ENCODE measurements around the gene SPINT2.
"Not testable (repeated sequence)": the region's sequence is repeated elsewhere in the genome, so short reads cannot be mapped to it uniquely, and the experiment has no call there.

The SPINT2 gene

GRCh38 chr19:38239816-38240215, 24.6 kb upstream of the SPINT2 start:
- no peak for DNase-seq

- DNase-seq: no peak
Measured at GRCh38 chr19:38243279-38243673, 21.1 kb upstream of the SPINT2 start.

GRCh38 chr19:38245826-38246498, 18.4 kb upstream of the SPINT2 start:
- no peak for DNase-seq

- no peak for DNase-seq
Measured at GRCh38 chr19:38247126-38247525, 17.2 kb upstream of the SPINT2 start.

- DNase-seq: no peak
Measured at GRCh38 chr19:38247734-38248268, 16.6 kb upstream of the SPINT2 start.

GRCh38 chr19:38248421-38248820, 16.0 kb upstream of the SPINT2 start:
- DNase-seq: no peak

- no peak for DNase-seq
Measured at GRCh38 chr19:38250428-38250820, 13.9 kb upstream of the SPINT2 start.

GRCh38 chr19:38250821-38251563, 13.4 kb upstream of the SPINT2 start:
- DNase-seq: no peak

- DNase-seq: no peak
Measured at GRCh38 chr19:38251564-38252051, 12.8 kb upstream of the SPINT2 start.

GRCh38 chr19:38252385-38252784, 12.0 kb upstream of the SPINT2 start:
- DNase-seq: no peak

GRCh38 chr19:38252941-38253691, 11.3 kb upstream of the SPINT2 start:
- no peak for DNase-seq

- DNase-seq: no peak
Measured at GRCh38 chr19:38253788-38254187, 10.6 kb upstream of the SPINT2 start.

GRCh38 chr19:38255383-38256014, 8.9 kb upstream of the SPINT2 start:
- peak in 1 of 2 donors; percentile 19 for DNase-seq

GRCh38 chr19:38261942-38262341, 2.4 kb upstream of the SPINT2 start:
- DNase-seq: not testable (repeated sequence)

- DNase-seq: no peak
Measured at GRCh38 chr19:38262585-38263268, 1.6 kb upstream of the SPINT2 start.

- DNase-seq: peak; percentile 88 to 89
Measured at GRCh38 chr19:38263689-38264485, 486 bp upstream of the SPINT2 start.

GRCh38 chr19:38265213-38265861, 964 bp downstream of the SPINT2 start:
- peak; percentile 39 to 64 for DNase-seq

GRCh38 chr19:38265921-38266429, 1.6 kb downstream of the SPINT2 start:
- no peak for DNase-seq

- no peak for DNase-seq
Measured at GRCh38 chr19:38266981-38267597, 2.7 kb downstream of the SPINT2 start.

All from inflammatory macrophage (primary cell).